Activated CD4-positive, alpha-beta T cell treated with anti-CD3 and anti-CD28 coated beads for 24 hours (primary cell): ENCODE measurements around the gene TSPO.
"Not testable (repeated sequence)": the region's sequence is repeated elsewhere in the genome, so short reads cannot be mapped to it uniquely, and the experiment has no call there.

Experiments used
- DNase-seq, 2 donors: peaks; one replicate each; pipeline ENCODE4 v3.0.0-alpha.2; 2020; ENCODE audit warnings: low read depth in 2 of 2

TSPO gene

DNA sequence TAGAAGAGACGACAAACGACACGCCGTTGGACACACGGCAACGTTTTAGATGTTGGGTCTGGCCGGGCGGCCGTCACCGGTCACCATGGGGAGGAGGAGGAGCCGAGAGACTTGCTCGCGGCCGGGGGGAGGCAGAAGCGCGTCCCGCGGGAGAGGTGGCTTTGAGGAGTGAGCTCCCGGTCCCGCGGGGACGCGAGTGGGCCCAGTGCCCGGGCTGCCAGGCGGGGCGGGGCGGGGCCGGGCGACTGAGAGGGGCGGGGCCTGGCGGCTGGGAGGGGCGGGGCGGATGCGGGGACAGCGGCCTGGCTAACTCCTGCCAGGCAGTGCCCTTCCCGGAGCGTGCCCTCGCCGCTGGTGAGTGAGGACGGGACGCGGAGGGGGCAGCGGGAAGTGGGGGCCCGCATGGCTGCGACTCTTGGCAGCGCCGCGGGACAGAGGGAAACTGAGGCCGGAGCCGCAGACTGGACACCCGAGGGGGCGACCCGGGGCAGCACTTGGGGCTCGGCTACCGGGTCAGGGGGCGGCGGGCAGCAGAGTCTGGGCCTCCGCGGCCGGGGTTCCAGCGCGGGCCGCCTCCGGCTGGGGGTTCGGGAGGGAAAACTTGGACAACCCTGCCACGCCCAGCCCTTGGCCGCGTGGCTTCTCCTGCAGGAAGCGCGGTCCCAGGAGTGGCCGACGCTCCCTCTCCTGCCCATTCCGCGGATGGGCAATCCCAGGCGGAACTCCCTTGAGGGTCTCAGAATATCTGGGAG, at the start of gene TSPO:
TSS of gene TSPO (plus strand) at position 309 of the 752 bp plus-strand sequence. CDS start 7,680 bp downstream, outside the sequence.
- peak; percentile 43 to 51 for DNase-seq

DNA sequence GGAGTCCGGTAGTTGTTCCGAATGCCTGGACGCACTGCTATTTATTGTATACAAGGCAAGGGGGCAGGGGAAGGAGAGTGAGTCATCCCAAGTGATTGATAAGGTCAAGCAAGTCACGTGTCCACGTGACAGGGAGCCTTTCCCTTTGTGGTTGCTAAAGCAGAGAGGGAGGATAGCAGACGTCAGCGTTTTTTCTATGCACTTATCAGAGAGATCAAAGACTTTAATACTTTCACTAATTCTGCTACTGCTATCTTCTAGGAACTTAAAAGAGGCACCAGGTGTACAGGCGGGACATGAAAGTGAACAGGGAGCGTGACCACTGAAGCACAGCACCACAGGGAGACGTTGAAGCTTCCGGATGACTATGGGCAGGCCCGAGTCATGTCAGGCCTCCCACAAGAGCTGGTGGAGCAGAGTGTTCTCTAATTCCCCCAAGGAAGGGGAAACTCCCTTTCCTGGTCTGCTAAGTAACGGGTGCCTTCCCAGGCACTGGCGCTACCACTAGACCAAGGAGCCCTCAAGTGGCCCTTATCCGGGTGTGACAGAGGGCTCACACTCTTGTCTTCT, 47.2 kb upstream of the TSPO start:
- DNase-seq, result not testable (repeated sequence)

DNA sequence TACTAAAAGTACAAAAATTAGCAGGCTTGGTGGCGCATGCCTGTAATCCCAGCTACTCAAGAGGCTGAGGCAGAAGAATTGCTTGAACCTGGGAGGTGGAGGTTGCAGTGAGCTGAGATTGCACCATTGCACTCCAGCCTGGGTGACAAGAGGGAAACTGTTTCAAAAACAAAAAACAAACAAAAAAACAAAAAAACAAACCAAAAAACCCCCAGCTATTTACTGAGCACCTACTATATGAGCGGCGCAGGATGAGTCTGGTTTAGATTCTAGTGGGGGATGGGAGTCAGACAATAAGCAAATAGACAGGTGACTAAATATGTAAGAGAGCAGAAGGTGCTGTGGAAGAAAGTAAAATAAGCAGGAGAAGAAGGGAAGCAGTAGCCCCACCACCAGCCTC, 46.4 kb upstream of the TSPO start:
- DNase-seq, result not testable (repeated sequence)

DNA sequence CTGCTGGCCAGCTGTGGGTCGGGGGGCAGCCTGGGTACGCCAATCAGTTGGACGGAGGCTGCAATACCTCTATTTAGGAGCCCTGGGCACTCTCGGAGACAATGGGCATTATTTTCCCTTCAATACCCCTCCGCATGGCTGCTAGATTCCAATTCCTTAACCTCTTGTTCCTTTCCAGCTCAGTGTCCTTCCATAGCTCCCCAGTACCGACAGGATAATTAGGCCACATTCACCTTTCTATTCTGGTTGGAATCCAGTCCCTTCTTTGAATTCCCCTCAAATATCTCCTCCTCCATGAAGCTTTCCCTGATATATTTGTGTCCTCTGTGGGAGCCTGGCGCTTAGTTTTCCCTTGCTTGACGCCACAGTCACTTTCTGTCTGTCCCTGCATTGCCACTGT, 45.1 kb upstream of the TSPO start:
- no peak for DNase-seq

DNA sequence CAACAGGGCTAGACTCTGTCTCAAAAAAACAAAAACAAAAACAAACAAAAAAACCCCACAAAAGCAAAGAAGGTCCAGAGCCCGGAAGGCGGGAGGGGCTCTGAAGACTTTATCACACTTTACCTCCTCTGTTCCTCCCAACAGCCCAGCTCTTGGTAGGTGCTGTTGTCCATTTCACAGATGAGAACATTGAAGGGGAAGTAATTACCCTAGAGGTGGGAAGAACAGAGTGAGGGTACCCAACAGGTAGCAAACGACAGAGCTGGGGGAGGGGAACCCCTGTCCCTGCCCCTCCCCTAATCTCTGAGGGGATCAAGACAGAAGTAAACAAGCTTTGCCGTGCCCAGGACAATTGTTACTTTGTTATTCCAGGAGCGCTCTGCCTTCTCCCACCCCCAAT, 41.8 kb upstream of the TSPO start:
- DNase-seq, result no peak

DNA sequence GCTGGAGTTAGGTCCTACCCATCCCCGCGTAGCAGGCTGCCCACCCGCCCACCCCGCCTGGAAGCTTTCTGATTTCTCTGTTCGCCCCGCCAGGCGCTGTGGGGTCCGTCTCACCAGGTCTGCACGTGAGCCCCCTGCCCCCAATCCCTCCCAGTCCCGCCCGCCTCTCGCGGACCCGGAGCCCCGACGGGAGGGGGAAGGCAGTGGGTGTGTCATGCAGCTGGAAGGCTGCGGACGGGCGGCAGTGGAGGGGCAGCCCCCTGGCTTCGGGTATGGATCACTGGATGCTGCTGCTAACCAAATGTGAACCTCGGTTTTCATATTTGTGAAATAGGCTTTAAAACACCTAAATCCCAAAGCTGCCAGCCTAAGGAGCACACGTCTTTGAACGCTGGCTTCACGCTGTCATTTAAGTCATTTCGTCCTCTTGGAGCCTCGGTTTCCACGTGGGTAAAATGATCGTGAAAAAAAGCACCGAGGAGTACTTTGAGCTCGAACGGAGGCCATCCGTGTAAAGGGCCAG, 41.4 kb upstream of the TSPO start:
- DNase-seq, result no peak

DNA sequence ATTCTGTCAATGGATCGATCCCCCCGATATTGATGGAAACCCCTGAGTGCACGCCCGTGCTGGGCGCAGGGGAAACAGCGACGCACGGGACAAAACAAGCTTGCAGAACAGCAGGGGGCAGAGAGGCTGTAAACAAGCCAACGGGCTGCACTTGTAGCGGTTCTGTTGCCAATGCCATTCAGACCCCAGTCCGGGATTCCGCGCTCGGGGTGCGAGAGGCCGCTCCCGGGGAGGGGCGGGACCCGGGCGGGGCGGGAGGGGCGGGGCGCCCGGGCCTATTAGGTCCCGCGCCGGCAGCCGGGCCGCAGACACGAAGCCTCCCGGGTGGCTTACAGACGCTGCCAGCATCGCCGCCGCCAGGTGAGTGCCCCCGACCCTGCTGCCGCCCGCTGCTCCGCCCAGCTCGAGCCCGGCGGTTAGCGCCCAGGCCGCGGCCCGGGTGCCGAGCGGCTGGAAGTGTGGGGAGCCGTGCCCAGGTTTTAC, 40.9 kb upstream of the TSPO start, which contains the start of gene BIK:
TSS of gene BIK (plus strand) at position 307 of the 483 bp plus-strand sequence. CDS start 13,273 bp downstream, outside the sequence.
- DNase-seq, result peak in 1 of 2 donors; percentile 8

DNA sequence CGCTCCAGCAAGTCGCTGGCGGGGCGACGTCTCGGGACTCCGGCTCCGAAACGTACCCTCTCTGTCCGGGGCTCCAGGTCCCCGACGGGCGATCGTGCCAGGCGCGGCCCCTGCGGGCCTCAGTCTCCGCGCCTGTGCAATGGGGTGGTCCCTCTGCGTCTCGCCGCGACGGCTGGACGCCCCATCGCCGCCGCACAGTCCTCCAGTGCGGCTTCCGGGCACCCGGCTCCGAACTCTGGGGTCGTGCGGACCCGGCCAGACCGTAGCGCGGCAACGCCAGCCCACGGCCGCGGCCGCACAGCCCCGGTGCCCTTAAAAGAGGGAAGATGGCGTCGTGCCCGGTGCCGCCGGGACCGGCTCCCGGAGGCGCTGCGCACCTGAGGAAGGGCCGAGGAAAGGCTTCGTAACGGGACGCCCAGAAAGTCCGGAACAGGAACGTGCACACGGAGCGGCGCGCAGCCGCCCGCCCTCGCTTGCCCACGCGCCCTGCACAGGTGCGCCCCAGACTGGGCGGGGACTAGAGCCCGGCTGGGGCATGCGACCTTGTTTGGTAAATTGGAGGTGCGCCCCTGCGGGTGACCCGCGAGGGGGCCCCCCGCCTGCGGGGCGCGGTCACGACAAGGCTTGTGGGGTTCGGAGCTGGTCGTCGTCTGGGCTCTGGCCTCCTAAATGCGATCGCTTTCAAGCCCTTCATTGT, 40.3 kb upstream of the TSPO start:
- peak in 1 of 2 donors; percentile 19 for DNase-seq

DNA sequence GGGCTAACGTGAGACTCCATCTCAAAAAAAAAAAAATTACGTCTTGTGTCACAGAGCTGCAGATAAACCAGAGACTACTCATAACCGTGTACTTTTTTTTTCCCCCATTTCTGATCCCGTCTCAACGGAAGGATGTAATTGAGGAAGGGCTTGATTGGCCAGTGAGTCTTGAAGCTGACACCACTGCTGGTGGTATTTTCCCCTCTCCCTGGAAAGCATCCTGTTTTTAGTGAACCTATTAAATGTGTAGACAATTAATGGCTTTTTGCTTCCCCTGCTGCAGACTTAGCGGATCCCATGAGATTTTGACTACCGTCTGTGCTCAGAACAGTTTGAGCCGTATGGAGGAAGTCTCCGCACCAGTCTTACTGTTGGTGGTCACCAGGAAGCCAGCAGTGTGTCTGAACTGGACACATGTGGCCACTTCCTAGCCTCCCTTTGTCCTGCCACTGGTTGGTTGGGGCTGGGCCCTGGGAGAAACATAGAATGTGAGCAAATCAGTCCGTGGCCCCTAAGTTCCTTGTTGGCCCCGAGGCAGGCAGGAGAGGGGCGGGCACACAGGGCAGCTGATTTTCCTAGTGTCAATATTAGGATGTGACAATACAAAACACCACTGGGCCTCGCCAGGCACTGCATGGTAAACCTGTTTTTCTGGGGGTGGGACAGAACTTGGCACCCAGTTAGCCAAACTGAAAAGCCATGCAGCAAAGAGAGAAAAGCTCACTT, 37.7 kb upstream of the TSPO start:
- DNase-seq, result no peak

DNA sequence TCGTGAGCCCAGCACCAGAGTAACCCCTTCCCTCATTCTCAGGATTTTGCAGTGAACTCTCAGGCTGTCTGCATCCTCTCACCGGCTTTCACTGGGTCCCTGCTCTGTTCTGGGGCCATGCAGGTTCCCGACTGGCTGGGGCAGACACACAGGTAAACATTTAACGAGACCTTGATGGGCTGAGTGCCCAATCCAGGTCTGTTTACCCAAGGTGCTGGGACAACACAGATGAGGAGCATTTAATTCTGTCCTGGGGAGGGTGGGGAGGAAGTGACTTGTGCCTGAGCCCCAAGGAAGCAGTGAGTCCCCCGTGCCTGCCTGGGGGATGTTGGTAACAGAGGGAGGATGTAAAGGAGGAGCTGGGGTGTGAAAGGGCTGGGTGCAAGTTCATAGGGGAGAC, 36.4 kb upstream of the TSPO start:
- DNase-seq, result no peak

DNA sequence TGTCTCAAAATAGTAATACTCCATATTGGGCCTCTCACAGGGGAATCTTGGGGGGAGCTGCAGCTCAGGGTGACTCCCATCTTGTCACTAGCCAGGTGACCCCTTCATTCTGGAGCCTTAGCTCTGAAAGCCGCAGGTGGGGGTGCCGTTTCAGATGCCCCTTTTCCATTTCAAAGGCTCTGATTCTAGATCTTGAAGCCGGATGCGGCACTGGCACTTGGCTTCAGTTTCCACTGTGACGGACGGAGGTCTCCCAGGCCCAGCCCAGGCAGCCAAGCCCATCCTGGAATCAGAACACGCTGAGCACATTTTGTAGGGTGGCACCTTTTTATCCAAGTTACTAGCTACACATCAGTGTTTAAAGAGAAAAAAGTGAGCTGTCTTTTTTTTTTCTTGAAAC, 34.4 kb upstream of the TSPO start:
- DNase-seq, result no peak

DNA sequence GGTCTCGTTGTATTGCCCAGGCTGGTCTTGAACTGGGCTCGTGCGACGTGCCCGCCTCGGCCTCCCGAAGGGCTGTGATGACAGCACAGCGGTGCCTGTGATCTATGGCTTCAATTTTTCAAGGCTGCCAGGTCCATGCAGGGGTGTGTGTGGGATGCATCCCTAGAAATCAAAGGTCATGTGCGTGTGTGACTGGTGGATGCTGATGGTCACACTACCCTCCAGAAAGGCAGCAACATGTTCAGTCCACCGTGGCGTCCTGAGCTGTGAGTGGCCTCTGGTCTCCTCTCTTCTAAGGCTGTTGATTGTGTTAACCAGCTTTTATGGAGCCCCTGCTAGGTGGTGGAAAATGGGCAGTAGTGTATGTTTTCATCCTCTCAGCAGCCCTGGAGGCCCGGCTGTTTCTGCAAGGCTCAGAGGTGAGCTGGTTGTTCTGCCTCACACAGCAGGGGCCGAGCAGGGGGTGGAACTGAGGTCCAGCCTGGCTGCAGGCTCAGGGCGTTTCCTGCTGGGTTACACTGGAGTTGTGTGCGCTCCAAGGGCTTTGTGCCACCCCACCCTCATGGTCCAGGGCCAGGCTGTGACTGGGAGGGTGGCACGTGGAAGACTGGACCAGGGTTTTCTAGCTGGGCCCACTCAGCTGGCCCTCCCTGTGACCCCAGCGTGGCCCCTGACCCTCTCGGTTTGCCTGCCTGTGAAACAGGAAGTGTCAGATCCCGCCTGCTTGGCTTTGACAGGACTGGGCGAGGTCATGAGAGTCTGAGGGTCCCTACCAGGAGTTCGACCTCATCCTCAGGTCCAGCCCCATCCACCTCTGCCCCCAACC, 33.1 kb upstream of the TSPO start:
- DNase-seq, result no peak

DNA sequence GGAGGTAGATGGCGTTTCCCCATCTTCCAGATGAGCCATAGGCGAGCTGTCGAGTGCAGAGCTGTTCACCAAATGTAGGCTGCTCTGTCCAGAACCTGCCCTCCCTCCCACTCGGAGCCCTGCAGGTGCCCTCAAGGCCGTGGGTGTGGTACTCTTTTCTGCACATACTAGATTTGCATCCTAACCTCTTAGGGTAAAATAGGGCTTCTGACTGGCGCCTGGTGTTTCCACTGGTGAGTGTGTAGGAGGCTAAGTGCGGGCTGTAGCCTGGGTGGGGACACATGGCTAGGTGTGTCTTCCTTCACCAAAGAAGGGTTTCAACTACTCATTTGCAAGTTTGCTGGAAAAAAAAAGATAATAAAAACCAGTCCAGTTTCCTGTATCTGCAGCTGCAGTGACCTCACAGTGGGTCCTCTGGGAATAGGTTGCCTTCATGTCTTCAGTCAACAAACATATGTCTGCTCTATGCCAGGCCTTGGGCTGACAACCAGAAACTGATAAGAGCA, 32.4 kb upstream of the TSPO start:
- no peak for DNase-seq

DNA sequence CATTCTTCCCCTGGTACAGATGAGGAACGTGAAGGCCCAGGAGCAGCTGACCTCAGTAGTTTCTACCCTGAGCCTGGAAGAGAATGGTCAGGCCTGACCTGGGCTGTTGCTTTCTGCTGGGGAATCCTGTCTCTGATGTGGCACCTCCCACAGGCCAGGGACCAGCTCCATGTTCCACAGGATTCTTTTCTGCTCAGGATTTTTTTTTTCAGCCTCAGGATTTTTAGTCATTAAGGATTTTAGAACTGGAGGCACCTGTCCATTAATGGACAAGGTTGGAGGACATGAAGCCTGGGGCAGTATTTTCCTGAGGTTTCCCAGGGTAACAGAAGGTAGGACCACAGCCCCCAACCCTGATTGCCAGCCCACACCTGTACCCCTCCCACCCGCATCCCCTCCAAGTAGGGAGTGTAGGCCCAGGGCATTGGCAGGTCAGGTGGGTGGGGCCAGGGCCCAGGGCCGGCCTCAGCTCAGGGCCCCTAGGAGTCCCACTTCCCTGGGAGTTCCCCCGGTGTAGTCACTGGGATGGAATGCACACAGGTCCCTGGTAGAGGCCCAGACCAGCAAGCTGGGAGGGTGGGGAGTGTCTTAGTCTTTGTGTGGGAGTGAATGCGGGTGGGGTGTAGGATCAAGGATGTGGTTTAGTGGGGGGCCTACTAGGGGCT, 24.7 kb upstream of the TSPO start:
- no peak for DNase-seq

DNA sequence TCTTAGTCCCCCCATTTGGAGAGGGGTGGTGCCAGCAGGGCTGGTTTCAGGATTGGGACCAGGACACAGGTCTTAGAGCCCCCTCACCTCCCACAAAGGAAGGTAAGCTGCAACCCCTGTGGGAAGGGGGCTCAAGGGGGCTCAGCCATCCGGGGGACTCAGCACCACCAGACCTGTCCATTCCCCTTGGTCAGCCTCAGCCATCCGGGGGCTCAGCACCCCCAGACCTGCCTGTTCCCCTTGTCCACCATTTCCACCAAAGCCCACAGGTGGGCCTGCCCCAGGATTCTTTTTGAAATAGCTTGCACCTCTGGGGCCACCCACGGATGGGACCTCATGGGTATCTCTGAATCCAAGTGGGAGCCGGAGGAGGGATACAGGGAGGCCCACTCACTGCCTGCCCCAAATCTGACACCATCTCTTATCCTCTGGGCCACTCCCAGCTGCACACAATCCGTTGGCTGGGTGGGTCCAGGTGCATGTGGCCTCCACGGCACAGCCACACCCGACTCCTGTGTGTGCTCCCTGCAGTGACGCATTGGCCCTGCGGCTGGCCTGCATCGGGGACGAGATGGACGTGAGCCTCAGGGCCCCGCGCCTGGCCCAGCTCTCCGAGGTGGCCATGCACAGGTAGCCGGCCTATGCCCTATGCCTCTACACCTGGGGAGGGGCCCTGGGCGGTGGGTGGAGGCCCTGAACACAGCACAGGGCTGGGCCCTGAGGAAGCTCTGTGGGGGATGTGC, 24.0 kb upstream of the TSPO start:
- no peak for DNase-seq

DNA sequence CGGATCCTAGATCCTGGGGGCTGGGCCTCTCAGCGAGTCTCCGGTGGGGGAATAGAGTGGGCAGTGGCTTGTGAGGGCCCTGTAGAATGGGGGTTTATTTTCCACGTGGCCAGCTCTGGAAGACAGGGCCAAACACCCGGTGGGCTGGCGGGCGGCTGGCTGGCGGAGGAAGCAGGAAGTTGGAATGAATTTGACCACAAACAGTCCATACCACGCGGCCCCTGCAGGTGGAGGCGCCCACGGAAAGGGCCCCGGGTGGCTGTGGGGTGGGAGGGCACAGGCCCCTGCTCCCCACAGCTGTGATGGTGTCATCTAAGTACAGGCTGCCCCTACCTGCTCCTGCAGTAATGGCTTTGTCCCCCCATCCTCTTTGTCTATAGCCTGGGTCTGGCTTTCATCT, 23.2 kb upstream of the TSPO start:
- DNase-seq, result no peak

DNA sequence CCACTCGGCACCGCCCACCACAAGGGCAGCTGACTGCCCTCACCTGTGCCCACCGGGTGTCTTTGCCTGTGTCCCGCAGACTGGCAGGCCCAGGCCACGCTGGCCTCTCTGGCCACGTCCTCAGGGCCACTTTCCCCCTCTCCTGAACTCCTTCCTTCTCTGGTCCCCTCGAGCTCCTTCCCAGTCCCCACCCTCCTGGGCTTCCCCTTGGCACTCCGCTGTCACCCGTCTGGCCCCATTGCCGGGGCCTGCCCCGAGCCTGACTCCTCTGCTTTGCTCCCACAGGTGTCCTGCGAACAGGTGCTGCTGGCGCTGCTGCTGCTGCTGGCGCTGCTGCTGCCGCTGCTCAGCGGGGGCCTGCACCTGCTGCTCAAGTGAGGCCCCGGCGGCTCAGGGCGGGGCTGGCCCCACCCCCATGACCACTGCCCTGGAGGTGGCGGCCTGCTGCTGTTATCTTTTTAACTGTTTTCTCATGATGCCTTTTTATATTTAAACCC, 22.4 kb upstream of the TSPO start:
- DNase-seq, result no peak

DNA sequence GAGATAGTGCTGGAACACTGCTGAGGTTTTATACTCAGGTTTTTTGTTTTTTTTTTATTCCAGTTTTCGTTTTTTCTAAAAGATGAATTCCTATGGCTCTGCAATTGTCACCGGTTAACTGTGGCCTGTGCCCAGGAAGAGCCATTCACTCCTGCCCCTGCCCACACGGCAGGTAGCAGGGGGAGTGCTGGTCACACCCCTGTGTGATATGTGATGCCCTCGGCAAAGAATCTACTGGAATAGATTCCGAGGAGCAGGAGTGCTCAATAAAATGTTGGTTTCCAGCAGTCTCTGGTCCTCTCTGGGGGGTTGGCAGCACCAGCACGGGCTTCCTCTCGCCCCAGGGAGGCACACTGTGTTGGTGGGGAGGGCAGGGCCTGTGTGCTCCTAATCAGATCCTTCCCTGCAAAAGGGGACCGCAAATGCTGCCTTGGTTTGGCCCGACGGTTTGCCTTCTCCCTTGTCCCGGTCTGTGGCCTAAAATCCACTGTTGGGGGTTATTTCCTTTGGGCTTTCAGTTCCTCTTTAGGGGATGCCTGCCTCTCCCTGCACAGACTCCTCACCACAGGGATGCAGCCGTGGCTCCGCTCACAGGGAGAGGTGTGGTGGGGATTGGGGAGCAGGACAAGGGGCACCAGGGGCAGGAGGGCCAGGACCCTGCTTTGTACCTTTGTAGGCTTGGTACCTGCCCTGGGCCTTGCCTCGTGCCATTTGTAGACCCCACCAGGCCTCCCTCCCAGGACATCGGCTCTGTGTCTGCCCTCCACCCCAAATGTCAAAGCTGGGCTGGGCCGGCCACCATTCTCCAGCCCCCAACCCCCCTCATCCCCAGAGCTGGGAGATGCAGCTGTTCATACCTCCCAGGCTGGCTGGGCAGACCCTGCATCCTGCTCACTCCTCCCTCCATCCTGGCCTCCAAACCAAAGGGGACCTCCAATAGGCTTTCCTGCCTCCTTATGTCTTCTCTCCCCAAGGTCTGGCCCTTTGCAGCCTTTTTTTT, 21.6 kb upstream of the TSPO start:
- no peak for DNase-seq
